Endodermal cell (in vitro differentiated cells): Measurements from ENCODE around the gene FUOM. TPM values are rescaled to one million over a fixed set of nuclear protein-coding genes. Genes with fewer than 3 reads are reported as not detected.

Experiments used
- DNase-seq: peaks from one replicate; pipeline ENCODE4 v3.0.0-alpha.2; 2017
- H3K27ac ChIP-seq: 2 replicates; pipeline ENCODE4 v1.5.1; 2013; ENCODE audit warnings: mild to moderate bottlenecking, low read depth, low read length, moderate library complexity
- H3K27me3 ChIP-seq: 2 replicates; pipeline ENCODE4 v1.6.1; 2013; ENCODE audit warnings: mild to moderate bottlenecking, low read length, moderate library complexity; ENCODE audit not compliant: insufficient read depth, control insufficient read depth, poor library complexity, severe bottlenecking
- H3K36me3 ChIP-seq: 2 replicates; pipeline ENCODE4 v1.7.0; 2013; ENCODE audit warnings: mild to moderate bottlenecking, low read length, moderate library complexity; ENCODE audit not compliant: control insufficient read depth, insufficient read depth
- H3K4me1 ChIP-seq: one replicate; pipeline ENCODE4 v1.7.0; 2013; ENCODE audit warnings: low read length; ENCODE audit not compliant: control insufficient read depth, insufficient read depth
- H3K4me3 ChIP-seq: 2 replicates; pipeline ENCODE4 v1.5.1; 2013; ENCODE audit warnings: mild to moderate bottlenecking, low read length, moderate library complexity
- H3K9ac ChIP-seq: 2 replicates; pipeline ENCODE4 v1.6.1; 2013; ENCODE audit warnings: mild to moderate bottlenecking, low read length, moderate library complexity; ENCODE audit not compliant: poor library complexity, severe bottlenecking; ENCODE audit errors: extremely low read depth
- H3K9me3 ChIP-seq: 2 replicates; pipeline ENCODE4 v1.6.1; 2013; ENCODE audit warnings: mild to moderate bottlenecking, low read length, moderate library complexity; ENCODE audit not compliant: control insufficient read depth
- H3K27ac Mint-ChIP-seq: 2 replicates; pipeline ENCODE4 v1.8.0; 2020; ENCODE audit warnings: mixed read lengths
- H3K27me3 Mint-ChIP-seq: 2 replicates; pipeline ENCODE4 v1.8.0; 2021; ENCODE audit warnings: mild to moderate bottlenecking, mixed read lengths; ENCODE audit not compliant: insufficient read depth
- H3K36me3 Mint-ChIP-seq: 2 replicates; pipeline ENCODE4 v1.8.0; 2020; ENCODE audit warnings: low read depth, mixed read lengths
- H3K4me1 Mint-ChIP-seq: 2 replicates; pipeline ENCODE4 v1.8.0; 2020; ENCODE audit warnings: mixed read lengths
- H3K4me3 Mint-ChIP-seq: 2 replicates; pipeline ENCODE4 v1.8.0; 2020; ENCODE audit warnings: mild to moderate bottlenecking, moderate library complexity, mixed read lengths
- H3K9me3 Mint-ChIP-seq: 2 replicates; pipeline ENCODE4 v1.8.0; 2020; ENCODE audit warnings: mild to moderate bottlenecking, mixed read lengths
- WGBS, 2 experiments: methylation state at CpG; one replicate each; pipeline versions ENCODE4 v1.1.5 to v1.1.7; 2013; ENCODE audit warnings: missing lambda C conversion rate in 2 of 2, mixed read lengths in 1 of 2; ENCODE audit not compliant: insufficient coverage in 1 of 2, insufficient read length in 1 of 2; 5-methylcytosine and 5-hydroxymethylcytosine counted together
- total RNA-seq, 2 donors: library from RNA; stranded (reverse); fragmentation: NEBNext Ultra II Directional in 1 of 2; extraction: Animal tissue kit (Norgen Biotek cat#: 25700) in 1 of 2; gene quantifications; 2 replicates in 1 of 2; 3 replicates in 1 of 2; pipeline ENCODE4 v1.2.1, GENCODE V29; 2021
- TF ChIP-seq, protein P1 (sequence below): fragments of 200-600 bp; sonication (generic); conservative IDR thresholded peaks from 2 replicates; pipeline ENCODE4 v1.5.0; 2021; ENCODE audit warnings: antibody characterized with exemption, mild to moderate bottlenecking

FUOM gene
- total RNA-seq, 2 donors from 2014 or later, result 81.0 to 83.9 TPM

DNA sequence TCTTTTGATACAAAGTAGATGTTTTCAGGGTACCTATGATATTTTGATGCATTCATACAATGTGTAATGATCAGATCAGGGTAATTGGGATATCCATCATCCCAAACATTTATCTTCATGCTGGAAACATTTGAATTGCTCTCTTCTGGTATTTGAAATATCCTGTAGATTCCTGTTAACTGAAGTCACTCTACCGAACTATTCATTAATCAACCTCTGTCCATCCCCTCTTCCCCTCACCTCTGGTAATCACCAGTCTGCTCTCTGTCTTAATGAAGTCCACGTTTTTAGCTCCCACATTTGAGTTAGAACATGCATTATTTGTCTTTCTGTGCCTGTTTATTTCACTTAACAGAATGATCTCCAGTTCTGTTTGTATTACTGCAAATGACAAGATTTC is 47.5 kb upstream of the FUOM start:
- H3K27me3 Mint-ChIP-seq, result no peaks in the 10 kb centered on the region
- H3K27ac ChIP-seq, result no peak overlapping the region
- no peak overlapping the region for H3K27ac Mint-ChIP-seq
- no peak for DNase-seq
- no peaks in the 10 kb centered on the region for H3K4me1 ChIP-seq
- 91 to 93% methylated on average over 2 of the region's 2 CpGs for WGBS, 2 experiments
- H3K9me3 Mint-ChIP-seq, result peaks cover 24% of the 10 kb centered on the region
- no peaks in the 10 kb centered on the region for H3K4me1 Mint-ChIP-seq
- H3K36me3 Mint-ChIP-seq, result peaks cover 84% of the 10 kb centered on the region
- H3K27me3 ChIP-seq, result no peaks in the 10 kb centered on the region
- H3K36me3 ChIP-seq, result peaks cover 83% of the 10 kb centered on the region
- H3K4me3 ChIP-seq, result no peak overlapping the region
- H3K4me3 Mint-ChIP-seq, result no peak overlapping the region
- TF ChIP-seq, protein P1, sequence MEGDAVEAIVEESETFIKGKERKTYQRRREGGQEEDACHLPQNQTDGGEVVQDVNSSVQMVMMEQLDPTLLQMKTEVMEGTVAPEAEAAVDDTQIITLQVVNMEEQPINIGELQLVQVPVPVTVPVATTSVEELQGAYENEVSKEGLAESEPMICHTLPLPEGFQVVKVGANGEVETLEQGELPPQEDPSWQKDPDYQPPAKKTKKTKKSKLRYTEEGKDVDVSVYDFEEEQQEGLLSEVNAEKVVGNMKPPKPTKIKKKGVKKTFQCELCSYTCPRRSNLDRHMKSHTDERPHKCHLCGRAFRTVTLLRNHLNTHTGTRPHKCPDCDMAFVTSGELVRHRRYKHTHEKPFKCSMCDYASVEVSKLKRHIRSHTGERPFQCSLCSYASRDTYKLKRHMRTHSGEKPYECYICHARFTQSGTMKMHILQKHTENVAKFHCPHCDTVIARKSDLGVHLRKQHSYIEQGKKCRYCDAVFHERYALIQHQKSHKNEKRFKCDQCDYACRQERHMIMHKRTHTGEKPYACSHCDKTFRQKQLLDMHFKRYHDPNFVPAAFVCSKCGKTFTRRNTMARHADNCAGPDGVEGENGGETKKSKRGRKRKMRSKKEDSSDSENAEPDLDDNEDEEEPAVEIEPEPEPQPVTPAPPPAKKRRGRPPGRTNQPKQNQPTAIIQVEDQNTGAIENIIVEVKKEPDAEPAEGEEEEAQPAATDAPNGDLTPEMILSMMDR, result no peak
- H3K9ac ChIP-seq, result no peak overlapping the region
- peaks cover 26% of the 10 kb centered on the region for H3K9me3 ChIP-seq

DNA sequence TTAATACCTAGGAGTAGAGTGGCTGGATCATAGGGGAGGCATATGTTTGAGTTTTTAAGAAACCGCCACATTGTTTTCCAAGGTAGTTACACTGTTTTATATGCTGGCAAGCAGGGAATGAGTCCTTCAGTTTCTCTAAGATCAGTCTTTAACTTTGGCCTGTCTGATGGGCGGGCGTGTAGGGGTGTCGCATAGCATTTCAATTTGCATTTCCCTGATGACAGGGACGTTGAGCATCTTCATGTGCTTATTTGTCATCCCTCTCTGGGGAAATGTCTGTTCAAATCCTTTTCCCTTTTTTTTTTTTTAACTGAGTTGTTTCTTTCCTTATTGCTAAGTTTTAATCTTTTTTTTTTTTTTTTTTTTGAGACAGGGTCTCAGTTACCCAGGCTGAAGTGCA is 46.0 kb upstream of the FUOM start:
- H3K9me3 ChIP-seq, result peaks cover 11% of the 10 kb centered on the region
- no peak overlapping the region for H3K4me3 ChIP-seq
- peaks cover 13% of the 10 kb centered on the region for H3K9me3 Mint-ChIP-seq
- H3K27me3 ChIP-seq, result no peaks in the 10 kb centered on the region
- H3K27ac Mint-ChIP-seq, result no peak overlapping the region
- no peaks in the 10 kb centered on the region for H3K4me1 Mint-ChIP-seq
- H3K27ac ChIP-seq, result no peak overlapping the region
- TF ChIP-seq, protein P1, result no peak
- no peak overlapping the region for H3K9ac ChIP-seq
- no peaks in the 10 kb centered on the region for H3K27me3 Mint-ChIP-seq
- no peak overlapping the region for H3K4me3 Mint-ChIP-seq
- H3K36me3 Mint-ChIP-seq, result peaks cover 82% of the 10 kb centered on the region
- peaks cover 82% of the 10 kb centered on the region for H3K36me3 ChIP-seq
- 94 to 100% methylated on average over 5 of the region's 5 CpGs for WGBS, 2 experiments
- no peak for DNase-seq
- H3K4me1 ChIP-seq, result no peaks in the 10 kb centered on the region

GRCh38 chr10:133403359-133403758 is 45.5 kb upstream of the FUOM start:
- Mint-ChIP-seq H3K36me3 (peaks cover 82% of the 10 kb centered on the region), H3K27me3 (no peaks in the 10 kb centered on the region), H3K4me3 (no peak overlapping the region), H3K27ac (no peak overlapping the region), H3K9me3 (peaks cover 8% of the 10 kb centered on the region), H3K4me1 (no peaks in the 10 kb centered on the region)
- Histone ChIP-seq H3K9me3 (peaks cover 7% of the 10 kb centered on the region), H3K4me1 (no peaks in the 10 kb centered on the region), H3K9ac (no peak overlapping the region), H3K4me3 (no peak overlapping the region), H3K27me3 (no peaks in the 10 kb centered on the region), H3K27ac (no peak overlapping the region), H3K36me3 (peaks cover 82% of the 10 kb centered on the region)
- WGBS, 2 experiments, result 88 to 100% methylated on average over 8 to 16 of the region's 16 CpGs
- TF ChIP-seq, protein P1, result no peak
- DNase-seq, result no peak
